HG03558 (cell line): Measurements from ENCODE around the gene NSMCE1.

Experiments used
- ATAC-seq: cut with Tn5 transposase; IDR thresholded peaks from one replicate; pipeline ENCODE4 v1.9.1; 2021; ENCODE audit warnings: moderate number of reproducible peaks; ENCODE audit not compliant: unreplicated experiment; ENCODE audit errors: extremely low read depth

Gene NSMCE1

DNA sequence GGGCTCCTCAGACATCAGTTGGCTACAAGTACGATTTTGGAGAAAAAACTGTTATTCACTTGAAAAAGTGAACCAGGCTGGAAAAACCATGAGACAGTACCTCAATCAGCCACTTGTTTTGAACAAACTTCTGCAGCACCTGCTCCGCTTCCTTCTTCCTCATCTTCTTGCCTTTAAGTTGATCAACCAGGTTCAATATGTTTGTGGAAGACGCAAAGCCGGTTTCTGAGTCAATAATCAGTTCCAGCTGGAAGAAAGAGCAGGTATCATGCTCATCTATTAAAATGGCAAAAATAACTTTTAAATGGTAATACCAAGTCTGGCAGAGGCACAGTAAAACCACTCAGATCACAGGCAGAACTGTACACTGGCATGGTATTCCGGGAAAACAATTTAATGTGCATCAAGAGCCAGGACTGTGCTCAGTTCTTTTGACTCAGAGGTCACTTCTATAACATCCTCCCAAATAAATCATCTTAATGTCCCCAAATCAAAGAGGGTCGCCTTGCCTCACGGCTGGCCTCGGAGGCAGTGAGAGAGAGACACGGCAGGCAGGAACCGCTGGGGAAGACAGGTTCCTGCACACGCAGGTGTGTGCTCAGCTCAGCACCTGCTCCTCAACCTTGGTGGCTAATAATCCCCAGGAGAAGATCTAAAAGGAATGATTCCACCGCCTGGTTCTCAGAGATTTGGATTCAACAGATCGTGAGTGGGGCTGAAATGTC lies 35.5 kb downstream of the NSMCE1 start:
- ATAC-seq, result no peak

DNA sequence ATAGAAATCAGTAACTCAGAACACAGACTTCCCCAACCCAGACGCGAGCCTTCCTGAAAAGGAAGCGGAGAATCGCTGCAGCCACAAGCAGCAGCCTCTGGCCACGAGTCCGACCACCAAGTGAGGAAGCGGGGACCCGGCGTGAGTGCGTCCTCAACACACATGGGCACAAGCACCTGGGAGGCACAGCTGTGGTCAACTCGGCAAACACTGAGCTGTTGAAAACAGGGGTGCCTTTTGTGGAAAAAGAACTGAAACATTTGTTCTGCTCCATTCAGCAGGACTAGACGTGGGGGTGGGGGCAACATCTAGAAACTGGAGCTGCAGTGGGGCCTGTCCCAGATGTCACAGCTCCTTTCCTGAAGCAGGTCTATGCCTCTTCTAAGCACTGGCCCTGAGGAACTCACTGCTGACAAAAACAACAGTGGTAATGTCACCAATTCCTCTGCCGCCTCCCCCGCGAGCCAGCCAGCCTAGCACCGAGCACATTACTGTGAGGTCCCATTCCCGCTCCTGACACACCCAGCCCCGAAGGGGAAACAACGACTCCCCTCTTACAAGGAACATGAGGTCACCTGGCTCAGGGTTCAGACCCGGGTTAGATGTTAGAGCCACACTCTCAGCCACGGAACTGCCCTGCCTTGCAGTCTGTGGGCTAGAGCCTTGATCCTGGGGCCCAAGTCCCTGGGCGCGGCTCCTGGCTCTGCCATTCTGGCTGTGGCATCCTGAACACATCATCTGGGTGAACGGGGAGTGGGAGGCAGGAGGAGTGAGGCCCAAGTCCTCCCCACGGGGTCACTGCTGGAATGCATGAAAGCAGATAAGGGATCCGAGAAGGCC lies 36.3 kb downstream of the NSMCE1 start:
- ATAC-seq, result peak; percentile 52

- ATAC-seq, result no peak
Measured at GRCh38 chr16:27231692-27232060, 36.9 kb downstream of the NSMCE1 start.

DNA sequence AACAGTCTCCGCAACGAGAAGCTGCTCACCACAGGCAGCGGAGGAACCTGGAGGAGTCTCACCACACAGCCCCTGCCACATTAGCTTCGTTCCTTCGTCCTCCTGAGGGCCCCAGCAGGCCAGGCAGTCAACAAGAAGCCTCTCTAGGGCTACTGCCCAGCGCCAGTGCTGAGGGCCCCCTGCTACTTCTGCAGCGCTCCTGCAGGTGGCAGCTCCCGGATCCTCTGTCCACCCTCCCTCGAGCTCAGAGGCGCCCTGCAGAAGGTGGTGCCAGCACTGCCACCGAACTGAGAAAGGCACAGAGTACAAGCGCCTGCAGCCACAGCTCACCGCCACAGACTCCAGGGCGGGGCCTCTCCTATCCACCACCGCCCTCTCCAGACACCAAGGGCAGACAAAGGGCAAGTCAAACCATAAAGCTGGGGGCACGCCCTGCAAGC lies 38.0 kb downstream of the NSMCE1 start:
- no peak for ATAC-seq

- no peak for ATAC-seq
Measured at GRCh38 chr16:27229891-27230470, 38.6 kb downstream of the NSMCE1 start.

- no peak for ATAC-seq
Measured at GRCh38 chr16:27228621-27229501, 39.7 kb downstream of the NSMCE1 start.

DNA sequence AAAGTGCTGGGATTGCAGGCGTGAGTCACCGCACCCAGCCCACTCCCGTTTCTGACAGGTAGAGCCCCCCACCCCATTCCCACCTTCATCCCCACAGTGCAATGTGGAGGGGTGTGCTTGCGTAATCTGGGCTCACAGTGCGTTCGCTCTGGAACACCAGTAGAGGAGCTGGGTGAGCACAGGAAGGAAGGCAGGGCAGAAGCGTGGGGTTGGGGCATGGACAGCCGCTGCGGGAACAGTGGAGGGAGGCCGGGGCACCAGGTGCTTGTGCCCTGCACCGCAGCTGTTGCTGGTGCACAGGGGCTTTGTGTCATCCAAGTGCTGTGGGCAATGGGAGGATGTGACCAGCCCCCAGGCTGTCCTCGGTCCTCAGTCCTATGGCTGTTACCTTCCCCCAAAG lies 40.5 kb downstream of the NSMCE1 start:
- no peak for ATAC-seq

DNA sequence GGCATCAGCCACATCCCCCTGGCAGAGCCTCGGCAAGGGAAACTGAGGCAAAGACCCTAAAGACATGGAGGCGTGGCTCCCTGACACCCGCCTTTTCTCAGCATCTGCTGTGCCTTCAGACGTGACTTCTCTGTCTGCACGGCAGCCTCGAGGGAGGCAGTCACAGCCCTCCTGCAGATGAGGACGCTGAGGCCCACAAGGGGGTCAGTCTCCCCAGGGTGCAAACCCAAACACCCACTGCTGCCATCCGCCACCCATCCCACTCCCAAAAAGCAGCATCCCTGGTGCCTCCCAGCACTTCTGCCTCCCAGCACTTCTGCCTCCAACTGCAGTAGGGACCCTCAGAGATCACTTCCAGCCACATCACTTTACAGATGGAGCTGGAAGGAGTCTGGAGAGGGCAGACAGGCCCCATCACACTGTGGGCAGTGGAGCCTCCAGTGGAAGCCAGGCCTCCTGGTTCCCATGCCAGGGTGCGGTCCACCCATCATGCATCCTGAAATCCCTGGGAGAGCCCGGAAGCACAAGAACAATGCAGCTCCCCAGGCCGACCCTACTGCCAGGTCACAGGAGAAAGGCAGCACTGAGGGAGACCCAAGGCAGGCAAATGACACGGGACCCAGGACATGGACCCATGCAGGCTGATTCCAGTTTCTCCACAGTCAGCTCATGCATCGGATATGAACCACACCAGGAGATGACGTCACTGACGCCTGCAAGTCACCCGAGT lies 41.4 kb downstream of the NSMCE1 start:
- ATAC-seq, result no peak

- ATAC-seq, result no peak
Measured at GRCh38 chr16:27226476-27226875, 42.1 kb downstream of the NSMCE1 start.

GRCh38 chr16:27225536-27226360 lies 42.8 kb downstream of the NSMCE1 start:
- no peak for ATAC-seq

DNA sequence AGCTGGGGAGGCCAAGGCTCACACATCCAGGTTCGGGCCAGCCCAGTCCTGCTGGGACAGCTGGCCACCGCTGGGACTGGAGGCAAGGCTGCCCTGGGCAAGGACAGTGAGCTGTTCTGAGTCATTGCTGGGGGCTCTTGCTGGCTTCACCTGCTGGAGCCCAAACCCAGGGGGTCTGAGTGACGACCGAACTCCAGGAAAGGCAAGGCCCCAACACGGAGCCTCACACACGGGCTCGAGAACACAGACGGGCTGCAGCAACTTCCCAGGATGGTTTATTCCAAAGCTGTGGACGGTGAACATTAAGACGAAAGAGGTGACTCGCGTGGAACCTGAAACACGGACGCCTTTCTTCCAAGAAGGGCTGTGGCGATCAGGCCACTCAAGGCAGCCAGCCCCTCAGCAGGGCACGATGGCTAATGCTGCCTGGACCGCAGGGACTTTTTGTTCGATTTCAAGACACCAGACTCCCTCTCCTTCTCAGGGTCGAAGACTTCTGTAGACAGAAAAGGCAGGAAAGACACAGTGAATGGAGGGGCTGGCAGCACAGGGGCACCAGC lies 43.8 kb downstream of the NSMCE1 start:
- ATAC-seq, result no peak

DNA sequence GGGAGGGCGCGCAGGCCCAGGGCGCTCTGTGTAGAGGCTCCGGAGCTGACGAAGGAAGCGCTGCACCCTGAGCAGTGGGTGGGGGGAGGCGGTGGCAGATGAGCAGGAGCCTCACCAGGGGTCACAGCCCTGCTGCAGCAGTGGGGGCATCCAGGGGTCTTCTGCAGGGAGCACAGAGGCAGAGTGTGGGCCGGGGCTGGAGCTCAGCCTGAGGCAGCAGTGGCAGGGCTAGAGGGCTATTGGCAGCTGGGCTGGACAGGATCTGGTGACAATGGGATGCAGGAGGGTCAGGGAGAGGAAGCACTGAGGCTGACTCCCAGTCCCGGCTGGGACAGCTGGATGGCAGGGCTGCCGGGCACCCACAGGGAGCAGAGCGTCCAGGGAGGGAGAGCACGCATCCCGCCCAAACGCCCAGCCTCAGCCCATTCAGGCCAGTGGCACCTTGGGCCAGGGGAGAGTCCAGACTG lies 44.3 kb downstream of the NSMCE1 start:
- ATAC-seq, result no peak

- no peak for ATAC-seq
Measured at GRCh38 chr16:27223701-27224100, 44.9 kb downstream of the NSMCE1 start.

DNA sequence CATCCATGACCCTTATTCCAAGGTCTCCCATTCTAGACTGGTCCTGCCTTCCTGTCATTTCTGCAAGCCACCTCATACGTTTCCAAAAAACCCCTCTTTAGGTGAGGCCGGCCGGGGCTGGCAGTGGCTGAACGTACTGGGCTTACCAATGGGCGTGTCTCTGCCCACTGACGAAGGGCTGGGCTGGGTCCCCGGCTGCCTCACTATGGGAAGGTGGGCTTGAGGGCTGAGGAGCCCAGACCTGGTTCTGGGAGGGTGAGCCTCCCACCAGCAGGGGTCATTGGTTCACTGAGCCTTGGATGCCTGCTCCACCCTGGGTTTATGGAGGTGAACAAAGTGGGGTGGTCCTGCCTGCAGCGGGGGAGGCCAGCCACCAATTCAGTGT lies 45.4 kb downstream of the NSMCE1 start:
- no peak for ATAC-seq

DNA sequence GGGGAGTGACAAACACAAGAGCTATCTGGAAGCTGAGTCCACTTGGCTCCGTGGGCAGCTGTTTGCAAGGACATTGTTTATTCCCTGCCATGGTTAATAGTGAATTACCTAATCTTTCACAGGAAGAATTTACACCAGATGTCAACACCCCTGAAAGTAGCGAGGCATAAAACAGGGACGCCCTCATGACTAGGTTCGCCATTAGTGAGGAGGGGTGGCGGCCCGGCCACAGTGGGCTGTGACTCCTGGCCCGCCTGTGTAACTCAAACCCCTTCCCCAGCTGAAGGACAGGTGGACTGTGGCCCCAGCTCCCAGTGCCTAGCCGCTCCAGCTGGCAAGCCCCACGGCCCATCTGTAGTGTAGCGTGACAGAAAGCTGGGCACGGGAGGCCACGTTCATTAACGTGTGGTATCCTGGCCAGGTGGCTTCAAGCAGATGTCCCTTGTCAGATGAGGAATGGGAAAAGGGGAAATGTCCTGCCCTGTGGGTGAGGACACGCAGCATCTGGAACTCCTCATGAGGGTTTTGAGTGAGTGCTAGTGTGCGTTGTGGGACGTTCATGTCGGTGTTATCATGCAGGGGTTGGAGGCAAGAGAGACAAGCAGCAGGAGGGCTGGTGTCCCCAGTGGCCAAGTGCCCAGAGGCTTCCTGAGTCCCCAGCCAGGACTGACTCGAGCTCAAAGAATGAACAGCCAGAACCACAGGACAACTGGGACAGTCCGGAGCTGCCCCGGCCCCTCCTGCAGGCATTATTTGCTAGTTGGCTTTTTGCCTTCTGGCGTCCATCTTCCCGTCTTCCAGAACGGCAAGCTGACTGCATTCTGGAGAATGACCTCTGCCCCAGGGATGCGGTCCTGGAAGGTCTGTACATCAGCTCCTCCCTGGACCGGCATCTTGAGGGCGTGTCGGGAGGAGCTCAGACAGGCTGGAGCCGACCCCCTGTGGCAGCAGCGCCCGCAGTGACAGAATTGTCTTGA lies 46.0 kb downstream of the NSMCE1 start:
- ATAC-seq, result no peak

- ATAC-seq, result no peak
Measured at GRCh38 chr16:27221576-27222248, 46.9 kb downstream of the NSMCE1 start.

GRCh38 chr16:27220991-27221390 lies 47.6 kb downstream of the NSMCE1 start:
- no peak for ATAC-seq
